Posterior vena cava (tissue), 2 donors: ENCODE measurements around the gene RBM5. TPM values are rescaled to one million over a fixed set of nuclear protein-coding genes. Genes with fewer than 3 reads are reported as not detected.
A peak's percentile ranks its signal among the peaks of the same experiment; 100 is the strongest.

Experiments used
- DNase-seq: peaks from one replicate; pipeline ENCODE4 v3.0.0-alpha.2; 2020; ENCODE audit warnings: low spot score
- intact Hi-C, 2 donors: fragments of 100-400 bp; cut with DNase I; formaldehyde crosslinking; loops; one replicate each; pipeline versions ENCODE4 v1.14.1 to v1.14.2; 2022 to 2023
- total RNA-seq, 2 donors: library from RNA; stranded (reverse); fragmentation: NEBNext Ultra II Directional; extraction: Animal tissue kit (Norgen Biotek cat#: 25700); gene quantifications; one replicate each; pipeline ENCODE4 v1.2.1, GENCODE V29; 2021
- donor health status: DM: yes; HTN: yes; CAD: no.
- donor health status: DM: yes; HTN: yes; CAD: no.

The RBM5 gene
- total RNA-seq, 2 donors from 2014 or later: 83.5 to 108 TPM

DNA sequence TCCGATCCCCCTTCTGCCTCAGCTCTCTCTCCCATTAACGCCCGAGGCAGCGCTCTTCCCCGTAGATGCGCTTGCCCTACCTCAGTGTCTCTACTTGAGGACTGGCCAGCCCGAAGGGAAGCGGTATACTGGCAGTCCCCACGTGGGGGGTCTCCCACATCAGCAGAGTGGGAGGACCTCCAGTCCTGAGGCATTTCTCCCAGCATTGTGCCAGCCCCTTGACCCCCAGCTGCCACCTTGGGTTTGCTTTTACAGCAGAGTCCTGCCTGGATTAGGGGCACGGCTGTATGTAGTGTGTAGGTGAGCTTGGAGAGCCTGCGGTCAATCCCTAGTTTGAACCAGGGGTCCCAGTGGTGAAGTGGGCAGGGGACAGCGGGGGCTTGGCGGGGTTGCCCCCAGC lies 67.2 kb downstream of the RBM5 start:
- intact Hi-C loops: no loop called here

DNA sequence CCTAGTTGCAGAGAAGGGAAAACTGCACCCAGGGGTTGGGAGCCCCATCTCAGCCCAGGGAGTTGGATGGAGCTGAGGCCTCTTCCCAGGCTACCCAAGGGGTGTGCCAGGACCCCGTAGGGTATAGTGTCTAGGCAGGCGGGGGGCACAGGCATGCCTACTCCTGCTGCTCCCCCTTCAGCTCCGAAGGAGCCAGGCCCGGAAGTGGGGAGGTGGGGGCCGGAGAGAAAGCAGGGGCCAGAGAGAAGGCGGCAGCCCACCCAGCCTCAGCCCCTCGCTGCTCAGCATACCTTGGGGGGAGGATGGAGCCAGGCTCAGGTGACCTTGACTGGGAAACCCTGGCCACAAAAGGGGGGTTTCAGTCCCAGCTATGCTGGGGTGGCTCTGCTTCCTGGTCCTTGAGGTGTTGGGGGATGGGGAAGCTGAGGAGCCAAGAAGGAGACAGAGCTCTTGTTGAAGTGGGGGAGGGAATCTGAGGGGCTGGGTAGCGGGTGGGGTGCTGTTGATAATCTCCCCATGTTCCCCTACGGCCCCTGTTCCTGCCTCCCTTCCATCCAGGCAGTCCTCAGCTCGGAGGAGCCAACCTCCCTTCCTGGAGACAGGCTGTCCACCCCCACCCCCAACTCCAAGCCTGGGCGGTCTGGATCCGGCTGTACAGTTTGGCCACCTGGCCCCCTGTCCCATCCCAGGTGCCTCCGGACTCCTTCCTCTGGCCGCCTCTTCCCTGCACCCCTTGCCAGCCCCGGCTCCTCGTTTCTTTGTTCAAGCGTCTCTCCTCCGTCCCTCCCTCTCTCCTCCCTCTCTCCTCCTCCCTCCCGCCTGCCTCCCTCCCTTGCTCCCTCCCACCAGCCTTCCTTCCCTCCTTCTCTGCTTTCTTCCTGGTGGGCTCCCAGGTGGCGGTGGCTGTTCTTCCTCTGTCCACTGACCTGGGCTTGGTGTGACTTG lies 68.1 kb downstream of the RBM5 start:
- no peak for DNase-seq
- intact Hi-C loops: no loop called here

More for the DNA sequence above, 67.2 kb downstream of the RBM5 start:
- no peak for DNase-seq

DNA sequence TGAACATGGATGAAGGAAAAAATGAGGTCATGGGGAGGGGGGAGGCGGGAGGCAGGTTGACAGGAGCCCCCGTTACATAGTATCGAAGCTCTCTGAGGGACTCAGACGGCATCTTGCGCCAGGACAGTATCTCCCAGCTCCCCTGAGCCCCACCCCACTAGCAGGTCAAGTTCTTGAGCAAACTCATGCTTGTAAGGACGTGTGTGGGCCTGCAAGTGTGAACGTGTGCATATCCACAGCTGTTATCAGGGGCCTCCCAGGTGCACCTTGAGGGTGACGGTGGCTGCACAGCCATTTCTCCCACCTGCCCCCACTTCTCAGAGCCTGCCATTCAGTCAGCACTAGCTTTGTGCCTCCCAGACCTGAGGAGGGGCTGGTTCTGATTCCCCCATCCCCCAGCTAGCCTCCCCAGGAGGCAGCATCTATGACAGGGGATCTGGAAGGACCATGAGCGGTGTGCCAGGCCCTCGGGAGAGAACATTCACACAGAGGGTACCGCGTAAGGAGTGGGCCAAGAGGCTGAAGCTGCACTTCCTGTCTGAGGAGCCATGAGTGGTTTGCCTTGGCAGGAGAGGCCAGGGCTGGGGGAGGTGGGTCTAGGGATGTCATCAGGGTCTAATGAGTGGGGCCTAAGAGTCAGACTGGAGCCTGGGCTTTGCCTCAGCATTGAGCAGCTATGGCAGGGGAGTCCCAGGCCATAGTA lies 69.3 kb downstream of the RBM5 start:
- intact Hi-C loops: no loop called here

DNA sequence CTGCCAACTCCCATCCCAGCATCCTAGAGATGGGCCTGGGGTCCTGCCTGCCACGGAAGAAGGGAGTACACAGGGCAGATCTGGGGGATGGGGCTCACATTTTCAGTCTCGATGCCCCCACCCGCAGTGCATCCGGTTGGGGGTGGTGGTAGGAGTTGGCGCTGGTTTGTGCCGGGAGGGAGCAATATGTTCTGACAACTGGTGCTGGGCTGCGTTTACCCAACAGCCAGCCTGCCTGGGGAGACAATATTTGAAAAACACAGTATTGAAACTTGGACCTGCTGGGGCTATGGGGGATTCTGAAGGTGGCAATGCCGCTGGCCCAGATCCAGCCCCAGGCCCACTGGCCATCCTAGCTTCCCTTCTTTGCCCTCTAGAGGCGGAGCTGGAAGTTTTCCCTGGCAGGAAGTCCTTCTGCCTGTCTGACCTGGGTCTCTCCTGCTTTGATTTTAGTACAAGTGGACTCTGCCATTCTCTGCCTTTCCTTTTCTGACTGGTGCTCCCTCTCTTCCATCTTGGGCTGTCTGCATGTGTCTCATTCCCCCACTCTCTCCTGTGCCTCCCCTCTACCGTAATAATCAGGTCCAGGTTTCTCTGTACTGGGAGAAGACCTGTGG lies 69.9 kb downstream of the RBM5 start:
- intact Hi-C loops: no loop called here
- no peak for DNase-seq

More for the DNA sequence above, 69.3 kb downstream of the RBM5 start:
- no peak for DNase-seq

DNA sequence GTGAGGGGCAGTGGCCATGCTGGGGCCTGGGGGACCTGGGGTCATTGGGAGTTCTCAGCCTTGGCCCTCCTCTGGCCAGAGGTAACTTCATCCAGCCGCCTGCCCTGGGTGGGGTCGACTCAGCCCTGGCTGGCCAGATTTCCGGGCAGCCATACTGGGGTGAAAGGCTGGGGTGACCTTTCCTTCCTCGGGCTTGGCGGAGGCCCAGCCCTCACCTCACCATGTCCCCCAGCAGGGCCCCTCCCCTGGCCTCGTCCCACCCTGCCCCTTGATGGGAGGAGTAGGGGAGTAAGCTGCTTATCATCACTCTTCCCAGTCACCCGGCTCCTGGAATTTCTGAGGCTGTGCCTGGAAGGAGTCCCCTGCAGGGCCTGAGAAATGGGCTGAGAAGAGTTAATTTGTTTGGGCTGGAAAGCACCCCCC lies 71.9 kb downstream of the RBM5 start:
- peak; percentile 89 for DNase-seq
- intact Hi-C loops: no loop called here

DNA sequence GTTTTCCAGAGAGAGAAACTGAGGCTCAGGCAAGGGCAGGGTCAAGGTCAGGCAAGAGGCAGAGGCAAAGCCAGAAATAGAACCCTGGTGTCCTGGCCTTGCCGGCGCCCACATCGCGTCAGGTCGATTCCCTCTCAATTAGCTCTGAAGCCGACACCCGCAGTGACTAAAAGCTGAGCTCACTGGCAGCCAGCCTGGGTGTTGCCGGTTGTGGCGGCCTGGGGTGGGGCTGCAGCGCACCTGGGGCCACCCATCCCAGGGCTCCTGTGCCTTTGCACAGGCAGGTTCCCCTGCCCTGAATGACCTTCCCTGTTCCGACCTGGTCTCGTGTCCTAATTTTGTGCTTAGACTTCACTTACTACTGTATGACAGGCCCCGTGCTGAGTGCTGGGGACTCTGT lies 72.6 kb downstream of the RBM5 start:
- intact Hi-C loops: no loop called here
- no peak for DNase-seq

DNA sequence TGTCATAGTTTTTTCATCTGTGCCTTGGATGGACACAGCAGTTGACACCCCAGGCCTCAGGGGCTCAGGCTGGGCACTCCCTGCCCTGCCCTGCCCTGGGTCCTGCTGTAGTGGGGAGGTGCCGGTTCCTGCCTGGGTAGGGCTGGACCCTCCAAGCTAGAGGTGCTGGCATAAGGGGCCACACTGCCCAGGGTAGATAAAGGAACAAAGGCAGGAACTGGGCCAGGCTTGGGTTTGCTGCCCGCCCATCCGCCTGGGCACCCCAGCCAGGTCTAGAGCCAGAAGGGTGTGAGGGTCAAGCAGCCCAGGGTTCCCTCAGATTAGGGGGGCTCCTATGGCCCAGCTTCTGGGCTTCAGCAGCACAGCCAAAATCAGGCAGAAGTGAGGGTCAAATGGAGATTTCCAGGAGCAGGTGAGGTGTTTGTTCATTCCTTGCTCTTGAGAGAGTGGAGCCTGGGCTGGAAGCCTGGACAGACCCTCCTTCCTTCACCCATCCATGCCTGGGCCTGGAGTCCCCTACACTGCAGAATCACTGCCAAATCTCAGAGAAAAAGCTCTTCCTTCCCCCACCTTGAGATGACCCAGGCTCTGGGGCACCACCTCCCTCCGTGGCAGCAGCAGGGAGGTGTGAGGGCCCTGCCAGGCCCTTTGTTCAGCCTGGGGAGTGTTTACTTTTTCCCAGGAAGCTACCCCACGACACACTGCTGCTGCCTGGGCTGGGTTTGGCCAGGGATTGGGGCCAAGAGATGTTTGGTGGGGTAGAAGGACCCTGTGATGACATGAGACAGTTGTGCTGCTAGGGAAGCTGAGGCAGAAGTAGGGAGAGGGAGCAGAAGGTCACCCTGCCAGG lies 73.5 kb downstream of the RBM5 start:
- no peak for DNase-seq
- intact Hi-C loops: no loop called here

DNA sequence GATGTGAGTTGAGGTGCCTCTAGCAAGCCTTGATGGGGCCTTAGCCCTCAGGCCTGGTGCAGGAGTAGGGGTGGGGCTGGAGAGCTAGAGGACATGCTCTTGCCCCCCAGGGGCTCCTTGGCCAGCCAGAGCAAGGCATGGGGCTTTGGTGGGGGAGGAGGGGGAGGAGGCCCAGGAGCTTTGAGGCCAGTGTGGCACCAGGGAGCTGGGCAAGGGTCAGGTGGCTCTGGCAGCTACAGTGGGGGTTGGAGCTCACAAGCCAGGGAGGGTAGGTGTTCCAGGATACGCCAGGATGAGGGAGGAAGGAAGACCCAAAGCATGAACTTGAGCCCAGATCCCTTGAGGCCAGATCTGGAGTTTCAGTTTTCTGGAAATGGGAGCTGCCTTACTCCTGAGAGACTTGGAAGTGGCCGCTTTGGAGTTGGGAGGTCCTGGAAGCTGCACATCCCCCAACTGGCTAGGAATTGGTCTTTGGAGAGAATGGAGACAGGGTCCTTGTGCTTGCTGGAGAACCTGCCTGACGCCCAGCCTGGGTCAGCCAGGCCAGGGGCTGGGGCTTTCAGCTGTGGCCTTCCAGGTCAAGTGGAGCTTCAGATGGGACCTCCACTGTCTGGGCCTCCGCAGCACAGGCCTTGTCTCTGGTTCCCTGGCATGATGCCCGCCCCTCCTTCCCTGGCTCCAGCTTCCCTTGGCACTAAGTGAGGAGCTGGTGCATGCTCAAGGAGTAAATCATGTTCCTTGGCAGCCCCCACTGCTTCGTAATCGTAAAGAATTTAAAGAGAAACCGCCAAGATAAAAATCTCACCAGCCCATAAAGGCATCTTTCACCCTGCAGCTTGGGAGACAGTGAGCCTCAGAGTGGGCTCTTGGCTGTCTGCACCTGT lies 75.1 kb downstream of the RBM5 start:
- intact Hi-C loops: no loop called here

DNA sequence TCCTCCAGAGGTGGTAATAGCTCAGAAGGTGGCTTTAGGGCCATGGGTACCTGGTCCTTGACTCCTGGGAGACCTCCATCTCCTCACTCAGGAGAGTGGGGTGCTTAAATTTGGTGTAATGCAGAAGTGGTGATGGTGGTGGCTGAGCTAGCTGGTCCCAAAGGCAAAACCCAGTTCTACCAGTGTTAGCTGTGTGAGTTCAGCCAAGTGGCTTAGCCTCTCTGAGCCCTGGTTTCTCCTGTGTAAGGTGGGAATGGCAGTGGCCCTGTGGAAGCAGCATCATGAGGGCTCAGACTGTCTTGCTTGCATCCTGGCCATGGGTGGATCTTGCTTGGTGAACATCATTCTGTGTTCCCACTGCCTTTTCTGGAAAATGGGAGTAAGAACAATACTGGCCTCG lies 75.8 kb downstream of the RBM5 start:
- no peak for DNase-seq
- intact Hi-C loops: no loop called here

More for the DNA sequence above, 75.1 kb downstream of the RBM5 start:
- DNase-seq: peak; percentile 93

DNA sequence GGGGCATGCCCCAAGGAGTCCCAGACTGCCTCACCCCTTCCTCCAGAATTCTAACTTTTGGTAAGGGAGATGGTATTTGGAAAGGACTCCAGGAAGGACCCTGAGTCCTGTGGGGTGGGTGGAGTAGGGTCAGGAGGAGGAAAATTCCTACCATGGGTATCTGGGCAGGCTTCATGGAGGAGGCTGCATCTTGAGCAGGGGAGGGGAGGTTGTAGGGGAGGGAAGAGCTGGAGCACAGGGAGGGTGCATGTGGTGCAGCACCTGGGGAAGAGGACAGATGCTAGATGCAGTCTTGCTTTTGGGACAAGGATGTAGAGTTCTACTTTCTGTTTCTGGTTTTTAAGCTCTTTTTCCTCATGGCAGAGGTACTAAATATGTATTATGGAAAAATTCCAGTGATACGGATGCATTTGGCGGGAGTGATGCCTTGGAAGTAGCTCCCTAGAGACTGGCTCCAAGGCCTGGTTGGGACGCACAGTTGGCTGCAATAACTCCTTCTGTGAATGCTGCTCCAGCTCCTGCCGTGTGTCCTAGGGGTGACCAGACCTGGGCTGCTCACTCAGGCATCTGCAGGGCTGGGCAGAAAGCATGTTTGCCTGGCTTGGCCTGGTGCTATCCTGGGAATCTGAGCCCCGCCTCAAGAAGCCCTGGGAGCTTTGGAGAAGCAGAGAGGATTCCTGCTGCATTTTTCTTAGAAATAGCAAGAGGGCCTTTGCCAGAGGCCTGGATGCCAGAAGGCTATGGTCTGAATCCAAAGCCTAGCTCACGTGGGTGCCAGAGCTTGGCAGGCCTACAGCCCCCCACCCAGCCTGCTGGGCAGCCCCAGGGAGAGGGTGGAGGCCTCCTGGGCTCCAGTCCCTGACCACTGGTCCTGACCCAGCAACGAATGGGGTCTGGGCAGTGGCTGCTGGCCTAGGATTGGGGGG lies 76.5 kb downstream of the RBM5 start:
- no peak for DNase-seq

DNA sequence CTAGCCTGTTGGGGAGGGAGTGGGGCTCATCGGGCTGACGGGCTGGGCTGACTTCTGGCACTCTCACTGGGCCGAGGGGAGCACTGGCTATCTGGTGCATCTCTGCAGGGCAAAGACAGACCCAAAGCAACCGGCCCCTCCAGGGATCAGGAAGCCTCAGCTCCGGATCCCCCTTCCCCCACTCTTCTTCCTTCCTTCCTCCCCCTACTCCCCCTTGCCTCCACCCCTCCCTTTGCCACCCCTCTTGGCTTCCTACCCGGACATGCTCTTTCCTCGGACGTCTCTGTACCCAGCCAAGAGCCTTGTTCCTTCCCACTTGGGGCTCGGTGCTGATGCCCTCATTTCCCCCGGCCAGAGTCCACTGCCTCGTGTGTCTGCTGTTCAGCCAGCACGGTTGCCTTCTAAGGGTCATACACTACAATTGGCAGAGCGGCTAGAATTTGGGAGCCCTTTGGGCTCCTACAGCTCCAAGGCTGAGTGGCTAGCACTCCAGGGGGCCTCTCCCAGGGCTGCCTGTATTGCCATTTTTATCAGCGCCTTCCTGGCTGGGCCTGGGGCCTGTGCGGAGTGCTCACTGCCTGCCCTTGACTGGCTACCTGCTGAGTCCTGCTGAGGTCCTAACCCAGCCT lies 77.3 kb downstream of the RBM5 start:
- DNase-seq: no peak
- intact Hi-C loops: no loop called here

More for the DNA sequence above, 76.5 kb downstream of the RBM5 start:
- intact Hi-C loops: no loop called here

DNA sequence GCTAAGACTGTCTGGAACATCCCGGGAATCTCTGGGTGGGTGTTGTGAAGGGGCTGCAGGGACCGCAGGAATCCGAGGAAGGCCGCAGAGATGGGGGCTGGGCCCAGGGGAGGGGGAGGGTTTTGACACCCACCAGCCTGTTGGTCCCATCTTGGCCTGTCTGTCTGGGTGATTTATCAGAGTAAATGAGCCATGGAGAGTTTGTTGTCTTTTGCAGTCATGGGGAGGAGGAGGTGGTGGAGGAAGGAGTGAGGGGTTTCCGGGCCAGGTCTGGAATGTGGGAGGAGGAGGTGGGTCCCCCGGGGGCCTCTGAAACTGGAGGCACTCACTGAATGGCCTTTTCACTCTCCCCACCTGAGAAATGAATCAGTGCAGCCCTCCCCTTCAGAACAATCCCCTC lies 77.9 kb downstream of the RBM5 start:
- intact Hi-C loops: no loop called here
- DNase-seq: no peak

DNA sequence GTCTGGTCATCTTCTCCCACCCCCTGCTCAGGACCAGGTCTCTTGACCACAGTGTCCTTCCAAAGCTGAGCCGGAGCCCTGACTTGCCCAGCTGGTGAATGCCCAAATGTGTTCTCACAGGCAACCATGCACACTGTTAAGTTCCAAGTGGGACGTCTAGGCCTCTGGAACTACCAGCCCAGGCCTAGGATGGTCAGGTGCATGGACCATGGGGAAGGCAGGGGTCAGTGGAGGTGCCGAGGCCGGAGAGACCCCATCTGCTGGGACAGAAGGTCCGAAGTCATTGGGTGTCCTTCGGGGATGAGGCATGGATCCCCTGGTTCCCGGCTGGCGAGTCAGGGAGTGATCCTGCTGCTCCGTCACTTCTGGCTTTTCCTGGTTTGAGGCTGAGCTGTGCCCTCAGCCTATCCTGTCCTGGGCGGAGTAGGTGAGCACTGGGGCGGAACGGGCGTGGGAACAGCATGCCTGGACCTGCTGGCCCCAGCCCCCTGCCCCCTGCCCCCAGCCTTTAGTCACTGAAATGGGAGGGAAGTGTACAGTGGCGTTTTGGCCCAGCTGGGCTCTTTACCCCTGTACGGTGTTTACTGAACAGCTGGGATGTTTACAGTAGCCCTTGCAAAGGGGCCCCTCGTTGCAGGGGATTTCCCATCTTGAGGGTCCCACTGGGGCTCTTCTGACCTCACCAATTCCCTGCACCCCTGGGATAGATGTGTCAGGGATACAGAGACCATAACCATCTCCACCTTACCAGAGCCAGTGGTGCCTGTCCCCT lies 78.5 kb downstream of the RBM5 start:
- DNase-seq: no peak
- intact Hi-C loops: no loop called here

DNA sequence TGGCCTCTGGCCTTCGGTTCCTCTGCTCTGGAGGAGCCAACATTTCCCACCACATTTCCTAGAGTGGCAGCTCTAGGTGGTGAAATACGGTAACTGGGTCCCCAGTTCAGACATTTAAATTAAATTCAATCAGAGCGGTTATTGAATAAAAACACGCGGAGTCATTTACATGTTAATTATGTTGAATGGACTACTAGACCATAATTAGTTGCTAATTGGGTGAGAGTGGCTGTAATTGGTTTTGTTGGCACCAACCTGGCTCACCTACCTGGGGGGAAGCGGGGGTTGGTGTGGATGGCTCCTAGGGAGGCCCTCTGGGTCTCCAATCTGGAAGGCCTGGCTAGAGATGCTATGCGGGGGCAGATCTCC lies 79.1 kb downstream of the RBM5 start:
- intact Hi-C loops: no loop called here
- DNase-seq: no peak

DNA sequence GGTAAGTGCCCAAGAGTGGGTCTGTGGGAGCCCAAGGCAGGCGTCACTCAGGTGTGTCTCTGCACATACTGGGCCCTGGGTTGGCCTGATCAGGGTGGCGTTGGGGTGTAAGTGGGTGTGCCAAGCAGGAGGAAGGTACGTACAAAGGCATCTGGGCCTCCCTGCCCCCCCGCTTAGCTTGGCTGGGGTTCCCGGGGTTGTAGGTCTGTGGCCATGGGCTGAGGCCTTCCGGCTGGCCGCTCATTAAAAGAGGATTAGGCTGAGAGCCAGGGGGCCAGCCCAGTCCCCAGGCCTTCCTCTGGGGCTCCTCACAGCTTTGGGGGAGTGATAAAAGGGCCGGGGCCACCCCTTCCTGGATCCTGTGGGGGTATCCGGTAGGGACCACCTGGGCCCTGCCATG lies 79.7 kb downstream of the RBM5 start:
- no peak for DNase-seq
- intact Hi-C loops: no loop called here
